Uterus (tissue), 2 donors: ENCODE measurements around the gene B3GALT2.

ENCODE experiments used
- CTCF ChIP-seq, 4 experiments: fragments of 200-600 bp in 2 of 4; fragments of 450-650 bp in 2 of 4; sonication (generic) in 2 of 4; IDR thresholded peaks; one replicate each; pipeline ENCODE4 v1.5.1; 2016 to 2019; ENCODE audit warnings: antibody characterized with exemption in 4 of 4, mild to moderate bottlenecking in 2 of 4, moderate library complexity in 1 of 4
- POLR2A ChIP-seq, 2 donors: fragments of 450-650 bp; IDR thresholded peaks; one replicate each; pipeline ENCODE4 v1.6.1; 2016; ENCODE audit warnings: antibody characterized with exemption in 2 of 2, mild to moderate bottlenecking in 1 of 2, moderate library complexity in 1 of 2

DNA sequence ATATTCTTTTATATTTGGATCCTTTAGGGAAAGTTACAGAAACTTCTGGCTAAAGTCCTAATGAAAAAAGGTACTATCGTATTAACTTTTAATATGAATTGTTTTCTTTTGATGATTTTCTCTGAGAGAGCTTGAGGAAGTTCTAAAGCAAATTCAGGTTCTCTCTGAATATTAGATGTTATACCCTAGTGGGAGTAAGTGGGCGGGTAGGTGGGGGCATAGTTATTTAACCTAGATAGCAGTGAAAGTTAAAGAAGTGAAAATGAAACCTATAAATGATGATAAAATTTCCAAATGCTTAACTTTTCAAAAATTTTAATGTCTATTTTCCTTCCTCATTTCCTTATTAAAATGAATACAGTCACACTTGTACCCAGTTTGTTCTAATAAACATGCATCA is 26.2 kb upstream of the B3GALT2 start:
- no peak for TF ChIP-seq POLR2A (IDR thresholded peaks at IDR 0.05)
- no peak for TF ChIP-seq CTCF (IDR thresholded peaks at IDR 0.05)
